Astrocyte (in vitro differentiated cells and primary cell): Measurements from ENCODE around the gene G2E3. TPM values are rescaled to one million over a fixed set of nuclear protein-coding genes. Genes with fewer than 3 reads are reported as not detected.
A peak's percentile ranks its signal among the peaks of the same experiment; 100 is the strongest.

Experiments
- DNase-seq: peaks from one replicate; pipeline ENCODE4 v3.0.0-alpha.2; 2010; ENCODE audit warnings: low read depth
- FAIRE-seq: peaks from 2 replicates; lab custom pipeline; 2011; peaks lifted over from hg19 to GRCh38; lab: Jason Lieb, UNC
- H2AFZ ChIP-seq: 2 replicates; pipeline ENCODE4 v1.6.0; 2012; ENCODE audit warnings: low read depth, low read length, inconsistent platforms
- H3K27ac ChIP-seq: 2 replicates; pipeline ENCODE4 v1.5.1; 2011; ENCODE audit warnings: low read depth, low read length, inconsistent platforms
- H3K27me3 ChIP-seq: 2 replicates; pipeline ENCODE4 v1.6.0; 2011; ENCODE audit warnings: low read length, inconsistent platforms; ENCODE audit not compliant: insufficient read depth
- H3K36me3 ChIP-seq: 2 replicates; pipeline ENCODE4 v1.5.1; 2011; ENCODE audit warnings: low read length, inconsistent platforms; ENCODE audit not compliant: insufficient read depth
- H3K4me1 ChIP-seq: 2 replicates; pipeline ENCODE4 v1.5.1; 2011; ENCODE audit warnings: low read length, inconsistent platforms; ENCODE audit not compliant: insufficient read depth
- H3K4me2 ChIP-seq: 2 replicates; pipeline ENCODE4 v1.6.0; 2012; ENCODE audit warnings: low read length, inconsistent platforms
- H3K4me3 ChIP-seq: 2 replicates; pipeline ENCODE4 v1.5.1; 2011; ENCODE audit warnings: low read depth, mild to moderate bottlenecking, low read length, inconsistent platforms; ENCODE audit not compliant: insufficient read depth
- H3K79me2 ChIP-seq: 2 replicates; pipeline ENCODE4 v1.6.0; 2012; ENCODE audit warnings: mild to moderate bottlenecking, low read length, inconsistent platforms; ENCODE audit not compliant: insufficient read depth
- H3K9ac ChIP-seq: 2 replicates; pipeline ENCODE4 v1.6.0; 2012; ENCODE audit warnings: mild to moderate bottlenecking, low read length, inconsistent platforms
- H3K9me3 ChIP-seq: 2 replicates; pipeline ENCODE4 v1.5.1; 2012; ENCODE audit warnings: low read depth, mild to moderate bottlenecking, low read length, inconsistent platforms; ENCODE audit not compliant: insufficient read depth
- H4K20me1 ChIP-seq: 2 replicates; pipeline ENCODE4 v1.6.0; 2012; ENCODE audit warnings: low read length, inconsistent platforms; ENCODE audit not compliant: insufficient read depth
- H3K27ac Mint-ChIP-seq: one replicate; pipeline ENCODE4 v1.8.0; 2021; ENCODE audit warnings: mild to moderate bottlenecking, mixed read lengths; ENCODE audit not compliant: unreplicated experiment
- H3K27me3 Mint-ChIP-seq: one replicate; pipeline ENCODE4 v1.8.0; 2021; ENCODE audit warnings: low read depth, mixed read lengths; ENCODE audit not compliant: unreplicated experiment
- H3K36me3 Mint-ChIP-seq: one replicate; pipeline ENCODE4 v1.8.0; 2021; ENCODE audit warnings: low read depth, mixed read lengths; ENCODE audit not compliant: unreplicated experiment
- H3K4me1 Mint-ChIP-seq: one replicate; pipeline ENCODE4 v1.8.0; 2021; ENCODE audit warnings: low read depth, mixed read lengths; ENCODE audit not compliant: unreplicated experiment
- H3K4me3 Mint-ChIP-seq: one replicate; pipeline ENCODE4 v1.8.0; 2021; ENCODE audit warnings: mild to moderate bottlenecking, moderate library complexity, mixed read lengths; ENCODE audit not compliant: unreplicated experiment
- H3K9me3 Mint-ChIP-seq: one replicate; pipeline ENCODE4 v1.8.0; 2021; ENCODE audit warnings: mild to moderate bottlenecking, mixed read lengths; ENCODE audit not compliant: unreplicated experiment
- EZH2 ChIP-seq: IDR thresholded peaks from 2 replicates; pipeline ENCODE4 v1.6.1; 2012; ENCODE audit warnings: mild to moderate bottlenecking, low read length, inconsistent platforms; ENCODE audit not compliant: insufficient read depth
- total RNA-seq: library from RNA; stranded (reverse); gene quantifications from 2 replicates; pipeline ENCODE4 v1.2.1, GENCODE V29; 2021
- TF ChIP-seq, protein P1 (sequence below): IDR thresholded peaks from 2 replicates; pipeline ENCODE4 v1.5.1; 2011; ENCODE audit warnings: low read depth, mild to moderate bottlenecking, inconsistent platforms, low read length, moderate library complexity; ENCODE audit not compliant: insufficient read depth

Gene G2E3
- total RNA-seq, 1 donor from 2014 or later: 22.4 TPM

DNA sequence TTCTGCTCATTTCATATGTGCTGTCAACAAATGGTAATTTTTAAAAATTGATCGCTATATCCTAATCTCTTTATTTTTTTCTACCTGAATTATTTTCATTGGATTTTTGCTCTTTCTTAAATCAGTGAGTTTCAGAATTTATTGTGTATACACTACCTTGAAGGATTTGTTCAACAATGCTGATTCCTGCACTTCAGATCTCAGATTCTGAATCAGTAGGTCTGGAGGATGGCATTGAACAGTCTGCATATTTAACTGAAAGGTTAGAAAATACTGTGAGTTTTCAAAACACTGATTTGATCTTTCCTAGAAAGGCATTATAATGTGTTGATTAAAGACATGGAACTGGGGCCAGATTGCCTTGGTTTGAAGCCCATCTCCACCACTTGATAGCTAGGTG is 1.6 kb downstream of the G2E3 start:
- DNase-seq (no peak), FAIRE-seq (no peak)
- no peak overlapping the region for H3K27ac Mint-ChIP-seq
- H3K27me3 ChIP-seq: no peaks in the 10 kb centered on the region
- no peaks in the 10 kb centered on the region for H3K27me3 Mint-ChIP-seq
- H3K4me1 Mint-ChIP-seq: peaks cover 2% of the 10 kb centered on the region
- peak overlapping the region; percentile 93 for H3K9ac ChIP-seq
- H3K36me3 Mint-ChIP-seq: no peaks in the 10 kb centered on the region
- TF ChIP-seq, protein P1, sequence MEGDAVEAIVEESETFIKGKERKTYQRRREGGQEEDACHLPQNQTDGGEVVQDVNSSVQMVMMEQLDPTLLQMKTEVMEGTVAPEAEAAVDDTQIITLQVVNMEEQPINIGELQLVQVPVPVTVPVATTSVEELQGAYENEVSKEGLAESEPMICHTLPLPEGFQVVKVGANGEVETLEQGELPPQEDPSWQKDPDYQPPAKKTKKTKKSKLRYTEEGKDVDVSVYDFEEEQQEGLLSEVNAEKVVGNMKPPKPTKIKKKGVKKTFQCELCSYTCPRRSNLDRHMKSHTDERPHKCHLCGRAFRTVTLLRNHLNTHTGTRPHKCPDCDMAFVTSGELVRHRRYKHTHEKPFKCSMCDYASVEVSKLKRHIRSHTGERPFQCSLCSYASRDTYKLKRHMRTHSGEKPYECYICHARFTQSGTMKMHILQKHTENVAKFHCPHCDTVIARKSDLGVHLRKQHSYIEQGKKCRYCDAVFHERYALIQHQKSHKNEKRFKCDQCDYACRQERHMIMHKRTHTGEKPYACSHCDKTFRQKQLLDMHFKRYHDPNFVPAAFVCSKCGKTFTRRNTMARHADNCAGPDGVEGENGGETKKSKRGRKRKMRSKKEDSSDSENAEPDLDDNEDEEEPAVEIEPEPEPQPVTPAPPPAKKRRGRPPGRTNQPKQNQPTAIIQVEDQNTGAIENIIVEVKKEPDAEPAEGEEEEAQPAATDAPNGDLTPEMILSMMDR: no peak
- no peak for TF ChIP-seq EZH2
- H2AFZ ChIP-seq: no peak overlapping the region
- H3K4me2 ChIP-seq: peak overlapping the region; percentile 86
- peaks cover 31% of the 10 kb centered on the region for H4K20me1 ChIP-seq
- no peak overlapping the region for H3K27ac ChIP-seq
- no peaks in the 10 kb centered on the region for H3K36me3 ChIP-seq
- H3K79me2 ChIP-seq: peaks cover 66% of the 10 kb centered on the region
- H3K4me3 Mint-ChIP-seq: peak overlapping the region; percentile 82
- H3K9me3 Mint-ChIP-seq: no peaks in the 10 kb centered on the region
- H3K9me3 ChIP-seq: no peaks in the 10 kb centered on the region
- peaks cover 10% of the 10 kb centered on the region for H3K4me1 ChIP-seq
- peak overlapping the region; percentile 99 for H3K4me3 ChIP-seq

- Mint-ChIP-seq H3K9me3 (no peaks in the 10 kb centered on the region), H3K27me3 (no peaks in the 10 kb centered on the region), H3K4me1 (peaks cover 2% of the 10 kb centered on the region), H3K27ac (no peak overlapping the region), H3K36me3 (no peaks in the 10 kb centered on the region), H3K4me3 (no peak overlapping the region)
- FAIRE-seq: no peak
- Histone ChIP-seq H4K20me1 (peaks cover 57% of the 10 kb centered on the region), H3K9me3 (no peaks in the 10 kb centered on the region), H3K4me1 (peaks cover 5% of the 10 kb centered on the region), H3K4me2 (no peak overlapping the region), H3K4me3 (no peak overlapping the region), H3K79me2 (peaks cover 99% of the 10 kb centered on the region), H3K9ac (no peak overlapping the region), H3K27ac (no peak overlapping the region), H3K27me3 (no peaks in the 10 kb centered on the region), H3K36me3 (no peaks in the 10 kb centered on the region), H2AFZ (no peak overlapping the region)
- no peak for DNase-seq
- TF ChIP-seq, protein P1: no peak
- TF ChIP-seq EZH2: no peak
Measured at GRCh38 chr14:30564235-30564867, 5.4 kb downstream of the G2E3 start.

GRCh38 chr14:30564868-30565248 is 5.9 kb downstream of the G2E3 start:
- H3K27ac Mint-ChIP-seq: no peak overlapping the region
- no peaks in the 10 kb centered on the region for H3K27me3 Mint-ChIP-seq
- Histone ChIP-seq H3K79me2 (peaks cover 99% of the 10 kb centered on the region), H3K4me2 (no peak overlapping the region), H3K9ac (no peak overlapping the region), H3K4me3 (no peak overlapping the region), H3K27me3 (no peaks in the 10 kb centered on the region), H3K27ac (no peak overlapping the region), H4K20me1 (peaks cover 62% of the 10 kb centered on the region), H3K4me1 (peaks cover 5% of the 10 kb centered on the region), H2AFZ (no peak overlapping the region), H3K36me3 (no peaks in the 10 kb centered on the region), H3K9me3 (no peaks in the 10 kb centered on the region)
- no peaks in the 10 kb centered on the region for H3K9me3 Mint-ChIP-seq
- DNase-seq: no peak
- TF ChIP-seq EZH2: no peak
- TF ChIP-seq, protein P1: no peak
- no peak overlapping the region for H3K4me3 Mint-ChIP-seq
- H3K36me3 Mint-ChIP-seq: no peaks in the 10 kb centered on the region
- H3K4me1 Mint-ChIP-seq: peaks cover 6% of the 10 kb centered on the region
- peak; percentile 76 for FAIRE-seq
